Large intestine (tissue), 3 donors: Measurements from ENCODE around the gene ATP9B. TPM values are rescaled to one million over a fixed set of nuclear protein-coding genes. Genes with fewer than 3 reads are reported as not detected.
"Not testable (repeated sequence)": the region's sequence is repeated elsewhere in the genome, so short reads cannot be mapped to it uniquely, and the experiment has no call there.

ENCODE experiments used
- DNase-seq, 2 donors: peaks; one replicate each; pipeline versions ENCODE4 v3.0.0 to v3.0.0-alpha.2; 2013
- H3K27ac ChIP-seq: one replicate; pipeline ENCODE4 v1.5.1; 2013; ENCODE audit warnings: low read length
- H3K27me3 ChIP-seq: 2 replicates; pipeline ENCODE4 v1.6.1; 2013; ENCODE audit warnings: low read length; ENCODE audit not compliant: control insufficient read depth, insufficient read depth
- H3K36me3 ChIP-seq: 2 replicates; pipeline ENCODE4 v1.6.1; 2013; ENCODE audit warnings: low read length; ENCODE audit not compliant: control insufficient read depth, insufficient read depth
- H3K4me1 ChIP-seq: one replicate; pipeline ENCODE4 v1.6.1; 2013; ENCODE audit warnings: low read length; ENCODE audit not compliant: control insufficient read depth, insufficient read depth
- H3K4me3 ChIP-seq: one replicate; pipeline ENCODE4 v1.5.1; 2013; ENCODE audit warnings: low read length
- H3K9me3 ChIP-seq: one replicate; pipeline ENCODE4 v1.6.1; 2013; ENCODE audit warnings: mild to moderate bottlenecking, low read depth, low read length, moderate library complexity; ENCODE audit not compliant: control insufficient read depth
- WGBS: methylation state at CpG from one replicate; pipeline ENCODE4 v1.1.5; 2013; ENCODE audit warnings: low lambda C conversion rate; ENCODE audit not compliant: insufficient coverage; 5-methylcytosine and 5-hydroxymethylcytosine counted together
- polyA plus RNA-seq: library from polyadenylated mRNA; unstranded; fragments of 120-200 nt; gene quantifications from one replicate; pipeline ENCODE4 v1.2.1, GENCODE V29; 2013

ATP9B gene
- polyA plus RNA-seq, 1 donor = 19.9 TPM

- no CpG with 5 or more reads among the region's 8 CpGs for WGBS
- H3K9me3 ChIP-seq = peaks cover 3% of the 10 kb centered on the region
- H3K4me1 ChIP-seq = no peaks in the 10 kb centered on the region
- no peak overlapping the region for H3K4me3 ChIP-seq
- DNase-seq = no peak
- H3K36me3 ChIP-seq = peaks cover 9% of the 10 kb centered on the region
- H3K27me3 ChIP-seq = no peaks in the 10 kb centered on the region
- no peak overlapping the region for H3K27ac ChIP-seq
These were observed 298.3 kb downstream of the ATP9B start for GRCh38 chr18:79367480-79367879.

GRCh38 chr18:79367989-79368388 is 298.8 kb downstream of the ATP9B start:
- no peaks in the 10 kb centered on the region for H3K4me1 ChIP-seq
- H3K9me3 ChIP-seq = peaks cover 3% of the 10 kb centered on the region
- no peak for DNase-seq
- H3K36me3 ChIP-seq = peaks cover 10% of the 10 kb centered on the region
- WGBS = no CpG with 5 or more reads among the region's 18 CpGs
- H3K27ac ChIP-seq = no peak overlapping the region
- H3K27me3 ChIP-seq = no peaks in the 10 kb centered on the region
- H3K4me3 ChIP-seq = no peak overlapping the region

- no peak overlapping the region for H3K4me3 ChIP-seq
- no peak for DNase-seq
- H3K36me3 ChIP-seq = peaks cover 6% of the 10 kb centered on the region
- H3K27me3 ChIP-seq = no peaks in the 10 kb centered on the region
- H3K9me3 ChIP-seq = peaks cover 2% of the 10 kb centered on the region
- no peak overlapping the region for H3K27ac ChIP-seq
- no peaks in the 10 kb centered on the region for H3K4me1 ChIP-seq
- 100% methylated on average over 5 of the region's 15 CpGs for WGBS
These were observed 299.5 kb downstream of the ATP9B start for GRCh38 chr18:79368681-79369080.

- Histone ChIP-seq H3K4me1 (no peaks in the 10 kb centered on the region), H3K36me3 (peaks cover 12% of the 10 kb centered on the region), H3K27me3 (no peaks in the 10 kb centered on the region), H3K27ac (no peak overlapping the region), H3K9me3 (no peaks in the 10 kb centered on the region), H3K4me3 (no peak overlapping the region)
- no peak for DNase-seq
- no CpG with 5 or more reads among the region's 14 CpGs for WGBS
These were observed 302.4 kb downstream of the ATP9B start for GRCh38 chr18:79371561-79372121.

GRCh38 chr18:79372461-79372860 is 303.3 kb downstream of the ATP9B start:
- Histone ChIP-seq H3K27ac (no peak overlapping the region), H3K4me3 (no peak overlapping the region), H3K36me3 (peaks cover 16% of the 10 kb centered on the region), H3K4me1 (no peaks in the 10 kb centered on the region), H3K9me3 (no peaks in the 10 kb centered on the region), H3K27me3 (no peaks in the 10 kb centered on the region)
- no peak for DNase-seq
- no CpG with 5 or more reads among the region's 10 CpGs for WGBS

- no peak for DNase-seq
- Histone ChIP-seq H3K9me3 (no peaks in the 10 kb centered on the region), H3K4me1 (no peaks in the 10 kb centered on the region), H3K4me3 (no peak overlapping the region), H3K36me3 (peaks cover 20% of the 10 kb centered on the region), H3K27me3 (no peaks in the 10 kb centered on the region), H3K27ac (no peak overlapping the region)
- WGBS = no CpG with 5 or more reads among the region's 2 CpGs
These were observed 303.8 kb downstream of the ATP9B start for GRCh38 chr18:79372991-79373390.

GRCh38 chr18:79373736-79374135 is 304.5 kb downstream of the ATP9B start:
- Histone ChIP-seq H3K9me3 (no peaks in the 10 kb centered on the region), H3K4me3 (no peak overlapping the region), H3K36me3 (peaks cover 26% of the 10 kb centered on the region), H3K27me3 (no peaks in the 10 kb centered on the region), H3K4me1 (no peaks in the 10 kb centered on the region), H3K27ac (no peak overlapping the region)
- no CpG with 5 or more reads among the region's 17 CpGs for WGBS
- DNase-seq = no peak

GRCh38 chr18:79374408-79375171 is 305.4 kb downstream of the ATP9B start:
- Histone ChIP-seq H3K36me3 (peaks cover 27% of the 10 kb centered on the region), H3K4me3 (no peak overlapping the region), H3K9me3 (no peaks in the 10 kb centered on the region), H3K27ac (no peak overlapping the region), H3K4me1 (no peaks in the 10 kb centered on the region), H3K27me3 (no peaks in the 10 kb centered on the region)
- no peak for DNase-seq
- WGBS = no CpG with 5 or more reads among the region's 32 CpGs

GRCh38 chr18:79375441-79376154 is 306.4 kb downstream of the ATP9B start:
- Histone ChIP-seq H3K4me1 (no peaks in the 10 kb centered on the region), H3K27me3 (no peaks in the 10 kb centered on the region), H3K27ac (no peak overlapping the region), H3K36me3 (peaks cover 28% of the 10 kb centered on the region), H3K9me3 (no peaks in the 10 kb centered on the region), H3K4me3 (no peak overlapping the region)
- WGBS = 100% methylated on average over 1 of the region's 10 CpGs
- DNase-seq = no peak

GRCh38 chr18:79376661-79377060 is 307.5 kb downstream of the ATP9B start:
- not testable (repeated sequence) for DNase-seq, H3K9me3 ChIP-seq, H3K27me3 ChIP-seq, H3K4me1 ChIP-seq, H3K27ac ChIP-seq, H3K4me3 ChIP-seq
- H3K36me3 ChIP-seq = peaks cover 28% of the 10 kb centered on the region
- WGBS = no CpG with 5 or more reads among the region's 12 CpGs
